Stimulated activated CD8-positive, alpha-beta memory T cell treated with anti-CD3 and anti-CD28 coated beads, Interleukin-2, amount 100 ng/mL, for 1 hour (primary cell): Measurements from ENCODE around the gene CDHR2.
A peak's percentile ranks its signal among the peaks of the same experiment; 100 is the strongest.
"Not testable (repeated sequence)": the region's sequence is repeated elsewhere in the genome, so short reads cannot be mapped to it uniquely, and the experiment has no call there.

Experiments
- DNase-seq, 2 donors: peaks; one replicate each; pipeline ENCODE4 v3.0.0-alpha.2; 2020; ENCODE audit warnings: low read depth in 2 of 2

Gene CDHR2

DNA sequence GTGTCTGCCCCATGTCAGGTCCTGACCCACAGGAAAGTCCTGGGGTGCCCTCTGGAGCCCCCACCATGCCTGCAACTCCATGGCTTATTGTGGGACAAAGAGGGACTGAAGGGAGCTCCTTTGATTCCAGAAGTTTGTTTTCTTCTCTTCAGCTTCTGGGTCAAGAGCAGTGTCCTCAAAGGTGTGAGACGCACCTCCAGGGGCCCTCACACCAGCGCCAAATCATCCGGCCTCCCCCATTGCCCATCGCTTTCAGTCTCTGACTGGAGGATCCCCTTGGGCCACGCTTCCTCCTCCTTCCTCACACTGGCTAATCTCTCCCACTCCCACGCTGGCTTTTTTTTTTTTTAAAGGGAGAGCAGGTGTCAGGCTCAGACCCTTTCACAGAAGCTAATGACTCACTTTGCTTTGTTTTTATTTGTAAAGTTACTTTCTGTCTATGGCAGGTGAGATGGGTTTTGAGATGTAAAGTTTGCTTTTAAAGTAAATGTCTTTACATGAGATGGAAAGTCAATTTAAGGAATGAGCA lies 16.7 kb downstream of the CDHR2 start:
- no peak for DNase-seq

DNA sequence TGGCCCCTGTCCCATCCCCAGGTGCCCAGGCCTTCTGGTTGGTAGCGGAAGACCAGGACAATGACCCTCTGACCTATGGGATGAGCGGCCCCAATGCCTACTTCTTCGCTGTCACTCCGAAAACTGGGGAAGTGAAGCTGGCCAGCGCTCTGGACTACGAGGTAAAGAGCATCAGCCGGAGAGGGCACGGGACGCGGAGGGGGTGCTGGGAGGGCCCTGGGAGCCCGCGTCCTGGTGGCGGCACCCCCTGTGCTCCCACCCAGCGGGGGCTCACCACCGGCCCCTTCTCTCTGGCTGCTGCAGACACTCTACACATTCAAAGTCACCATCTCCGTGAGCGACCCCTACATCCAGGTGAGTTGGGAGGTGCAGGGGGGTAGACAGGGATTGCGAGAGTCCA lies 19.5 kb downstream of the CDHR2 start:
- DNase-seq = no peak

DNA sequence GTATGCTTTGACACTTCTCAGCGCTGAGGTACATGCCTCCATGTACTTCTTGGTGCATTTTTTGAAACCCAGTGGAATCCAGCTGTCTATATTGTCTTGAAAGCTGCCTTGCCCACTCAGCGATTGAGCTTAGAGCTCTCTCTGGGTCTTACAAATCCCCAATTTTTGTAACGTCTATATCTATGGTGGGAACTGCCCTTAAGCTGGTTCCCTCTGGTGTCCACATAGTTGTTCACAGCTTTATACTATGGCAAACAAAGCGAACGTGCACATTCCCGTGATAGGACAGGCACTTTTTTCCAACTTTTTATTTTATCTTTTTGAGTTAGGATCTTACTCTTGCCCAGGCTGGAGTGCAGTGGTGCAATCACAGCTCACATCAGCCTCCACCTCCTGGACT lies 20.9 kb downstream of the CDHR2 start:
- DNase-seq = no peak

GRCh38 chr5:176573564-176574296 lies 24.6 kb downstream of the CDHR2 start:
- DNase-seq = peak; percentile 61 to 66

DNA sequence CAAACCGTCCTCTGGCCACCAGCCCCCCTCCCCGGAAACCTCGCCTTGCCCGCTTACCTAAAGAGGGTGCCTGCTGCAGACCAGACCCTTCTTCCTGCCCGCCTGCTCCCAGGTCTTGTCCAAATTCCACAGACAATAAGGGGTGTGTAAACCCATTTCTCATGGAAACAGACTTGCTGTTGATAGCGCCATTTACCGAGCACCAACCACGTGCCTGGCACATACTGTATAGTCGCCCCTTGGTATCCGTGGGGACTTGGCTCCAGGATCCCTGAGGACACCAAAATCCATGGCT lies 25.1 kb downstream of the CDHR2 start:
- DNase-seq = no peak

DNA sequence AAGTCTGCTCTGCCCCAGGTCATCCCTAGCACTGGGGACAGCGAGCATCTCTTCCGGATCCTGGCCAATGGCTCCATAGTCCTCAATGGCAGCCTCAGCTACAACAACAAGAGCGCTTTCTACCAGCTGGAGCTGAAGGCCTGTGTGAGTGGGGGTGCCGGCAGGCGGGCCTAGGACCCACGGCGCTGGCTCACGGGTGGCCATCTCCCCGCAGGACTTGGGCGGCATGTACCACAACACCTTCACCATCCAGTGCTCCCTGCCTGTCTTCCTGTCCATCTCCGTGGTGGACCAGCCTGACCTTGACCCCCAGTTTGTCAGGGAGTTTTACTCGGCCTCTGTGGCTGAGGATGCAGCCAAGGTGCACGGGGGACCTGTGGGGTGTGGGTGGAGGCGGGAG lies 25.9 kb downstream of the CDHR2 start:
- DNase-seq = no peak

DNA sequence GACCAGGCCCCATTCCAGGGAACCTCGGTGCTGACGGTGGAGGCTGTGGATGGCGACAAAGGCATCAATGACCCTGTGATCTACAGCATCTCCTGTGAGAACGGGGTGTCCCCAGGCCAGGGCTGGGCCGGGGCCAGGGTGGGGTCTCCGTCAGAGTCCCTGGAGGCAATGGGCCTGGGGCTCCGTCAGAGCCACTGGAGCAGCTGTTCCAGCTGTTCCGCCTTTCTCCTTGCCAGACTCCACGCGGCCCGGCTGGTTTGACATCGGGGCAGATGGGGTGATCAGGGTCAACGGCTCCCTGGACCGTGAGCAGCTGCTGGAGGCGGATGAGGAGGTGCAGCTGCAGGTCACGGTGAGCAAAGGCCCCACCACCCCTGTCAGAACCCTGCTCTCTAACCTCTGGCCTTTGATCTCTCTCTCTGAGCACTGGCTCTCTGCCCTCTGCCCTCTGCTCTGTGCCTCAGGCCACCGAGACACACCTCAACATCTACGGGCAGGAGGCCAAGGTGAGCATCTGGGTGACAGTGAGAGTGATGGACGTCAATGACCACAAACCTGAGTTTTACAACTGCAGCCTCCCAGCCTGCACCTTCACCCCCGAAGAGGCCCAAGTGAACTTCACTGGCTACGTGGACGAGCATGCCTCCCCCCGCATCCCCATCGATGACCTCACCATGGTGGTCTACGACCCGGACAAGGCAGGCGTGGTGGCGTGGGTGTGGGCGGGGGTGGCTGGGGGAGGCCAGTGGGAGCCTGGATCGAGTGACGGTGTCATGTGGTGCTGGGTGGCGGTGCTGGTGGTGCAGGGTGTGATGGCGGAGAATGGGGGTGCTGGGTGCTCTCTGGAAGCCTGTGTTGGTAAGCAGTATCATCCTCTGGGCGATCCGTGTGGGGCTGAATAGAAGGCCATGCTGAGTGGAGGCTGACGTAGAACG lies 26.6 kb downstream of the CDHR2 start:
- no peak for DNase-seq

- no peak for DNase-seq
These were observed 28.4 kb downstream of the CDHR2 start for GRCh38 chr5:176577312-176578176.

GRCh38 chr5:176578391-176578808 lies 29.3 kb downstream of the CDHR2 start:
- DNase-seq = peak in 1 of 2 donors; percentile 9

- DNase-seq = no peak
These were observed 30.2 kb downstream of the CDHR2 start for GRCh38 chr5:176579323-176579722.

DNA sequence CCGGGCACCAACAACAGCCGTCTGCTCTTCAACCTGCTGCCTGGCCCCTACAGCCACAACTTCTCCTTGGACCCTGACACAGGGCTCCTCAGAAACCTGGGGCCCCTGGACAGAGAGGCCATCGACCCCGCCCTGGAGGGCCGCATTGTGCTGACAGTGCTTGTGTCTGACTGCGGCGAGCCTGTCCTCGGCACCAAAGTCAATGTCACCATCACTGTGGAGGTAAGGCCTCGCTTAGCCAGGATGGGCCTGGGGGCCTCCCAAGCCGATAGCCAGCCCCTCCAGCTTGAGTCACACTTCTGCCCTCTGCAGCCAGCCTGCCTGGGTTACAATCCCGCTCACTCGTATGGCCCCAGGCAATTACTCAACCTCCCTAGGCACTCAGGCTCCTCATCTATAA lies 32.2 kb downstream of the CDHR2 start:
- no peak for DNase-seq

- DNase-seq = no peak
These were observed 33.9 kb downstream of the CDHR2 start for GRCh38 chr5:176583076-176583475.

DNA sequence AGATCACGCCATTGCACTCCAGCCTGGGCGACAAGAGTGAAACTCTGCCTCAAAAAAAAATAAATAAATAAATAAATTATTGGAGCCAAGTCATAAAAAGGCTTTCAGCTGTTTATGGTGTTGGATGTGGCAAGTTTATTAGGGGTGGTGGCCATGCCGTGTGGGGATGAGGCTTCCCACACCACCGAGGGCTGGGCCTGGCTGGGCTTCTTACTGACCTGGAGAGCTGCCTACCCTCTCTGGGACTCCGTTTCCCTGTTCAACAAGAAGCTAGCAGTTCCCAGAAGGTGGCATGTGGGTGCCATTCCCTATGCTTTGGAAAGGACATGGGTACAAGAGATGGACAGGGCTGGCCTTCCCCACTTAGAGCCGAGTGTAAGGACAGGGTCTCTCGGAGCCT lies 38.3 kb downstream of the CDHR2 start:
- DNase-seq = no peak

- DNase-seq = no peak
These were observed 39.2 kb downstream of the CDHR2 start for GRCh38 chr5:176588297-176588696.

DNA sequence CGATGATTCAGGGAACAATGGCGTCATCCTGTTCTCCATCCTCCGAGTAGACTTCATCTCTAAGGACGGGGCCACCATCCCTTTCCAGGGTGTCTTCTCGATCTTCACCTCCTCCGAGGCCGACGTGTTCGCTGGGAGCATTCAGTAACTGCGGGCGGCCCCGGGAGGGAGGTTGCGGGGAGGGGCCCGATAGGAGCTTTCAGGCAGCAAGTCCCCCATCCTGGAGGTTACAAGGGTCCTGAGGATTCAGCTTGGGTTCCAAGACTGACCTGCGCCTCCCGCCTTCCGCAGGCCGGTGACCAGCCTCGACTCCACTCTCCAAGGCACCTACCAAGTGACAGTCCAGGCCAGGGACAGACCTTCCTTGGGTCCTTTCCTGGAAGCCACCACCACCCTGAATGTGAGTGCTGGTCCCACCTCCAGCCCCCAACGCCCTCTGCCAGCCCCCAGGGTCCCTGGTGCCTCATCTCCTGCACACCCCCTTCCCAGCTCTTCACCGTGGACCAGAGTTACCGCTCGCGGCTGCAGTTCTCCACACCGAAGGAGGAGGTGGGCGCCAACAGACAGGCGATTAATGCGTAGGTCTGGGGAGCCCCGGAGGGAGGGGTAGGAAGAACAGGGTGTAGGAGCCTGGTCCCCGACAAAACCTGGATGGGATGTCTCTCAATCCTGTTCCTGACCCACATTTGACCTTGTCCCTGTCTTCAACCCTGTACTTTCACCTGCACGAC lies 40.1 kb downstream of the CDHR2 start:
- DNase-seq = no peak

GRCh38 chr5:176590035-176590717 lies 41.0 kb downstream of the CDHR2 start:
- no peak for DNase-seq

GRCh38 chr5:176591667-176592066 lies 42.5 kb downstream of the CDHR2 start:
- not testable (repeated sequence) for DNase-seq

DNA sequence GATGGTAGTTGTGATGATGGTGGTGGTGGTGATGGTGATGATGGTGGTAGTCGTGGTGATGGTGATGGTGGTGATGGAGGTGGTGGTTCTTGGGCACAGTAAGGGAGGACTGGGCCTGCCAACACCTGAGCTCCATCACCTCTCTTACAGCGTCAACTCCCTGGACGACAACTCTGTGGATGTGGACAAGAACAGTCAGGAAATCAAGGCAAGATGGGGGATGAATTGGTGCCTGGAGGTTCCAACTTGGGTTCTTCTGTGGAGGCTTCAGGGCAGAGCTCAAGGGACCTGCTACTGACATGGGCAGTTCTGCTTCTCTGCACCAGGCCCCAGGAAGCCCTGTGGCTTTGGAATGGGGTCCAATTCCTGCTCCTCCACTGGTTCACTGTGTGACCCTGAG lies 43.4 kb downstream of the CDHR2 start:
- DNase-seq = no peak

- DNase-seq = no peak
These were observed 44.2 kb downstream of the CDHR2 start for GRCh38 chr5:176593273-176593869.

DNA sequence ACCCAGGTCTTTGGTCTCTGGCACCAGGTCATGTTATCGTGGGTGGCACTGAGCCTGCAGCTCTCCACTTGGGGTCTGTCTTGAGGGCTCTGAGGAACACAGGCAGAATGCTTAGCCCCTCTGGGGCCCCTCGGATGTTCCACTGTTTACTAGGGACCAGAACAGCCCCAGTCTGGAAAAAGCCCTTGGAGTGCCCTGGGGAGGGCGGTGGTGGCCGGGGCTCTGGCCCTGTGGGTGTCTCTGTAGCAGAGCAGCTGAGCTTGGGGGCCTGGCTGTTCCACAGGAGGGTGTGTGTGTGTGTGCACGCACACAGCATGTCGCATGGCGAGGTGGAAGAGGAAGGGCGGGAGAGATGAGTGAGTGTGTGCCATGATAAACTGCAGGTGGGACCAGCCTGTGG lies 45.4 kb downstream of the CDHR2 start:
- DNase-seq = no peak
